NB4 (cell line): ENCODE results near the gene SLC5A2.
A peak's percentile ranks its signal among the peaks of the same experiment; 100 is the strongest.
"Not testable (repeated sequence)": the region's sequence is repeated elsewhere in the genome, so short reads cannot be mapped to it uniquely, and the experiment has no call there.

Source experiments
- DNase-seq: peaks from one replicate; pipeline ENCODE4 v3.0.0; 2010; ENCODE audit warnings: low read depth
- H3K4me3 ChIP-seq: one replicate; pipeline ENCODE4 v1.5.1; 2011; ENCODE audit warnings: mild to moderate bottlenecking, low read depth, low read length, moderate library complexity
- MYC ChIP-seq: IDR thresholded peaks from 2 replicates; pipeline ENCODE4 v1.6.1; 2011; ENCODE audit warnings: low read depth, low read length
- POLR2A ChIP-seq: IDR thresholded peaks from 2 replicates; pipeline ENCODE4 v1.6.1; 2011; ENCODE audit warnings: mild to moderate bottlenecking; ENCODE audit not compliant: insufficient read length; ENCODE audit errors: extremely low read depth
- TF ChIP-seq, protein P1 (sequence below): IDR thresholded peaks from one replicate; pipeline ENCODE4 v1.5.1; 2012; ENCODE audit warnings: low read depth, low read length
- TF ChIP-seq, protein P2 (sequence below): IDR thresholded peaks from 2 replicates; pipeline ENCODE4 v1.6.1; 2011; ENCODE audit warnings: low read depth, low read length

Gene SLC5A2

DNA sequence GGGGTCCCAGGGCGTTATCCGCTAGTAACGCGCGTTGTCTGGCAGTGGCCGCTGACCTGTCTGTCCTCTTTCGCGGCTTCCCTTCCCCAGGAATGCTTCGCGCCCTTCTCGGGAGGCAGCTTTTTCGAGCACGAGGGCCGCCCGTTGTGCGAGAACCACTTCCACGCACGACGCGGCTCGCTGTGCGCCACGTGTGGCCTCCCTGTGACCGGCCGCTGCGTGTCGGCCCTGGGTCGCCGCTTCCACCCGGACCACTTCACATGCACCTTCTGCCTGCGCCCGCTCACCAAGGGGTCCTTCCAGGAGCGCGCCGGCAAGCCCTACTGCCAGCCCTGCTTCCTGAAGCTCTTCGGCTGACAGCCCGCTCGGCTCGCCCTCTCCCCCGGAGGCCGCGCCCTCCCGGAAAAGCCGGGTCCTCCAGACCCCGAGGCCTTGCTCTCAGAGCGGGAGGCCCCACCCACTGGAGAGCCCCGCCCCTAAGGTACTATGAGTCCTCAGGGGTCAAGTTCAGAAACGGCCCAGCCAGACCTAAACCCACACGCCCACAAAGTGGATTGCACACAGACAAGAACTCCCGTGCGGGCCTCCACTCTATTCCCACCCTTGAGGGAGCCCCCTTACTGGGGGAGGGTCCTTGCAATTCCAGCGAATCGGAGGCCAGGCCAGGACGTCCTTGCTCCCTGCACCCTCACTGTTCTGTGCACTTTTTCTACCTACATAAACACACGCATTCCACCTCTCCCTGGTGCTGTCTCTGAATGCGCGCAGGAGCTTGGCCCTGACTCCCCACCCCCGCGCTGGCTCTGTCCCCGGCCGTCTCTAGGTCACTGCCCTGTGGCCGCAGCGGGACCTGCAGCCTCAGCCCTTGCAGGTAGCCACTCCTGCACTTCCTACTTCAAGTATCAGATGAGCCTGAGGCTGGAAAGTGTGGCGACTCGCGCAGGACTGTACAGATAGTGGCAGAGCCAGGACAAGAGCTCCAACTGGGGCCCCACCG is 5.4 kb upstream of the SLC5A2 start:
- TF ChIP-seq POLR2A: peak; percentile 51
- TF ChIP-seq, protein P1, sequence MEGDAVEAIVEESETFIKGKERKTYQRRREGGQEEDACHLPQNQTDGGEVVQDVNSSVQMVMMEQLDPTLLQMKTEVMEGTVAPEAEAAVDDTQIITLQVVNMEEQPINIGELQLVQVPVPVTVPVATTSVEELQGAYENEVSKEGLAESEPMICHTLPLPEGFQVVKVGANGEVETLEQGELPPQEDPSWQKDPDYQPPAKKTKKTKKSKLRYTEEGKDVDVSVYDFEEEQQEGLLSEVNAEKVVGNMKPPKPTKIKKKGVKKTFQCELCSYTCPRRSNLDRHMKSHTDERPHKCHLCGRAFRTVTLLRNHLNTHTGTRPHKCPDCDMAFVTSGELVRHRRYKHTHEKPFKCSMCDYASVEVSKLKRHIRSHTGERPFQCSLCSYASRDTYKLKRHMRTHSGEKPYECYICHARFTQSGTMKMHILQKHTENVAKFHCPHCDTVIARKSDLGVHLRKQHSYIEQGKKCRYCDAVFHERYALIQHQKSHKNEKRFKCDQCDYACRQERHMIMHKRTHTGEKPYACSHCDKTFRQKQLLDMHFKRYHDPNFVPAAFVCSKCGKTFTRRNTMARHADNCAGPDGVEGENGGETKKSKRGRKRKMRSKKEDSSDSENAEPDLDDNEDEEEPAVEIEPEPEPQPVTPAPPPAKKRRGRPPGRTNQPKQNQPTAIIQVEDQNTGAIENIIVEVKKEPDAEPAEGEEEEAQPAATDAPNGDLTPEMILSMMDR: no peak
- peak; percentile 4; the same call in 1 of the 2 replicates for TF ChIP-seq MYC
- TF ChIP-seq, protein P2, sequence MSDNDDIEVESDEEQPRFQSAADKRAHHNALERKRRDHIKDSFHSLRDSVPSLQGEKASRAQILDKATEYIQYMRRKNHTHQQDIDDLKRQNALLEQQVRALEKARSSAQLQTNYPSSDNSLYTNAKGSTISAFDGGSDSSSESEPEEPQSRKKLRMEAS: peak; percentile 51; the same call in 1 of the 2 replicates
- H3K4me3 ChIP-seq: peak overlapping the region; percentile 62
- peak; percentile 91 for DNase-seq

DNA sequence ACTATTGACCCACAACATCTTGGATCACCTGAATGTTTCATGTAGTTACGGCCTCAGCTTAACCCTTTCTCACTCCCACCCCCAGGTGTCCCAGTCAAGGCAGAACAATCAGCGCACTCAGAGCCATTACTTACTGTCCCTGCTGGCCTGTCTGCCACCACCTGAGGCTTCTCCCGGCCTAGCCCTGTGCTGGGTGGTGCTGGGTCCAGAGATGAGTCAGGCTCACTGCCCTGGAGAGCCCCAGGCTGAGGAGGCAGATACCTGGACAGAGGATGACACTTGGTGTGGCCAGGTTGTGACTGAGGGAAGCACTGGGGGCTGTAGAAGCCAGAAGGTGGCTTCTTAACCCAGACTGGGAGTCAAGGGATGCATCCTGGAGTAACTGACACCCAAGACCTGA is 4.0 kb upstream of the SLC5A2 start:
- no peak overlapping the region for H3K4me3 ChIP-seq
- DNase-seq: no peak
- TF ChIP-seq, protein P2: no peak
- no peak for TF ChIP-seq MYC
- TF ChIP-seq POLR2A: no peak
- TF ChIP-seq, protein P1: no peak

DNA sequence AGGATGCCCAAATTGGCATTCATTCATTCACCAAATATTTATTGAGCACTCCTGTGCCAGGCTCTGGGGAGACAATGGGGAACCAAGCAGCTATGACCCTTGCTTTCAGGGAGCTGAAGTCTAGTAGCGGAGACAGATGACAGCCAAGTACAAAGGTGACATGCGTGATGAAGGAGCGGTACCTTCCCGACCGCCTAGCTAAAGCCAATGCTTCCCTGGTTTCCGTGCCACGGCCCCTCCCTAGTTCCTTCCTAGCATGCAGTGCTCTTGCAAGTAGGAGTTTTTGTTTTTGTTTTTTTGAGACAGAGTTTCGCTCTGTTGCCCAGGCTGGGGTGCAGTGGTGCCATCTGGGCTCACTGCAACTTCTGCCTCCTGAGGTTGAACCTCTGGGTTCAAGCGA is 3.2 kb upstream of the SLC5A2 start:
- H3K4me3 ChIP-seq: no peak overlapping the region
- TF ChIP-seq, protein P2: no peak
- DNase-seq: no peak

DNA sequence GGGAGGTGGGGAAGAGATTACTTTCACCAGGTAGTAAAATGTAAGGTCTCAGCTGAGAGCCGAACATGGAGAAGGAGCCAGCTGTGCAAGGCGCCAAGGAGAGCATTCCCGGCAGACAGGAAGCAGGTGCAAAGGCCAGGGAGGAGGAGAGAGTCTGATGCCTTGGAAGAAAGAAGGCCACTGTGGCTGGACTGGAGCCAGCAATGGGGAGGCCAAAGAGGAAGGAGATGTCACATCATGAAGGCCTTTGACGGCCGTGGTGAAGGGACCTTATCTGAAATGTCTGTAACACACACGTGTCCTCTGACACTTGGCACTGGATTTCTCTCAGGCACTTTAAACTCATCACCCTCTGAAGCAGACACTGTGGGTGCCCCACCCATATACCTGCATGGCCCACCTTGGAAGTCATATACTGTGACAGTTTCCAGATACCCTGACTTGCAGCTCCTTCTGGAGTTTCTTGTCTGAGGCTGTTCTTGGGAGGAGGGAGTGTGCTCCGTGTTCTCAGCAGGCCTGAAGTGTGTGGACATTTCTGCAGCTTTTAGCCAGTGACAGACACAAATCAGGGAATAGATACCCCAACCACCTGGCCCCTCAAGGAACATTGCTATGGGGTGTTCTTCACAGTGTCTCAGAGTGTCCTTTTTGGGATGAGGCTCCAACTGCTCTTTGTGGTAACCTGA is 1.9 kb upstream of the SLC5A2 start:
- TF ChIP-seq, protein P2: no peak
- no peak for TF ChIP-seq MYC
- TF ChIP-seq, protein P1: no peak
- no peak for TF ChIP-seq POLR2A
- H3K4me3 ChIP-seq: no peak overlapping the region
- DNase-seq: no peak

DNA sequence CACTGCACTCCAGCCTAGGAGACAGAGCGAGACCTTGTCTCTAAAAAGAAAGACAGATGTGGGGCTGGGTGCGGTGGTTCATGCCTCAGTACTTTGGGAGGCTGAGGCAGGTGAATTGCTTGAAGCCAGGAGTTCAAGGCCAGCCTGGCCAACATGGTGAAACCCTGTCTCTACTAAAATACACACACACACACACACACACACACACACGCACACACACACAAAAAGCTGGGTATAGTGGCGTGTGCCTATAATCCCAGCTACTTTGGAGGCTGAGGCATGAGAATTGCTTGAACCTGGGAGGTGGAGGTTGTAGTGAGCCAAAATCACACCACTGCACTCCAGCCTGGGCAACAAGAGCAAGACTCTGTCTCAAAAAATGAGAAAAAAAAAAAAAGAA is 1.1 kb downstream of the SLC5A2 start:
- H3K4me3 ChIP-seq, DNase-seq: not testable (repeated sequence)

DNA sequence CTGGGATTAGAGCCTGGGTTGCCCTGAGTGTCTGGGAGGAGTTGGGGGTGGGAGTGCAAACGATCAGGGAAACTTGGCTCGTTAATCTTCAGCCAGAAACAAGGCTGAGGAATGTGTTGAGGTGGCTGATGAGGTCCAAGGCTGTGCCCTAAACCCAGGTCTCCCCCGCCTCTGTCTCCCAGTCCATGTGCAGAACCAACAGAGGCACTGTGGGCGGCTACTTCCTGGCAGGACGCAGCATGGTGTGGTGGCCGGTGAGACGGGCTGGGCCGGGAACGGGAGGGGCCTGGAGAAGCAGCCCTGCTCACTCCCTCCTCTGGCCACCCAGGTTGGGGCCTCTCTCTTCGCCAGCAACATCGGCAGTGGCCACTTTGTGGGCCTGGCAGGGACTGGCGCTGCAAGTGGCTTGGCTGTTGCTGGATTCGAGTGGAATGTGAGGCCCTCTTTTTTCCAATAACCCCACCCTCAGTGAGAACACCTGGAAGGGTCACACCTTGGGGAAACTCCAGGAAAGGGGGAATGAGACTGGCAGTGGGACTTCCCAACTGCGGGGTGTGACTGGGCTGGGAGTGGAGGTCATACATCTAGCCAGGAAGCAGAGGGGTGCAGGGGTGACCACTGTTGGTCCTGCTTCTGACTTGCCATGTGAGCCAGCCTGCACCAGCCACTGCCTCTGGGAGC is 1.7 kb downstream of the SLC5A2 start:
- H3K4me3 ChIP-seq: no peak overlapping the region
- DNase-seq: no peak
- TF ChIP-seq, protein P1: no peak
- TF ChIP-seq, protein P2: no peak
- TF ChIP-seq POLR2A (no peak), MYC (no peak)
